Ishikawa (cell line): ENCODE results near the gene UGT3A1.
A peak's percentile ranks its signal among the peaks of the same experiment; 100 is the strongest.

Experiments used
- CEBPB ChIP-seq: IDR thresholded peaks from 2 replicates; pipeline ENCODE4 v1.6.1; 2012
- CREB1 ChIP-seq: IDR thresholded peaks from 2 replicates; pipeline ENCODE4 v1.6.1; 2012; ENCODE audit warnings: low read depth
- EGR1 ChIP-seq: IDR thresholded peaks from 2 replicates; pipeline ENCODE4 v1.6.1; 2012
- EP300 ChIP-seq: IDR thresholded peaks from 2 replicates; pipeline ENCODE4 v1.6.1; 2012; ENCODE audit warnings: borderline replicate concordance
- FOXM1 ChIP-seq: IDR thresholded peaks from 2 replicates; pipeline ENCODE4 v1.6.1; 2012; ENCODE audit warnings: low read depth, borderline replicate concordance
- NFIC ChIP-seq: IDR thresholded peaks from 2 replicates; pipeline ENCODE4 v1.6.1; 2012
- RAD21 ChIP-seq: IDR thresholded peaks from 2 replicates; pipeline ENCODE4 v1.6.1; 2012; ENCODE audit warnings: low read depth
- REST ChIP-seq: IDR thresholded peaks from 2 replicates; pipeline ENCODE4 v1.6.1; 2012; ENCODE audit warnings: low read depth, mild to moderate bottlenecking
- TAF1 ChIP-seq: IDR thresholded peaks from 2 replicates; pipeline ENCODE4 v1.6.1; 2012; ENCODE audit warnings: low read depth, mild to moderate bottlenecking
- TCF12 ChIP-seq: IDR thresholded peaks from 2 replicates; pipeline ENCODE4 v1.6.1; 2012; ENCODE audit warnings: low read depth
- TEAD4 ChIP-seq: IDR thresholded peaks from 2 replicates; pipeline ENCODE4 v1.6.1; 2012
- USF1 ChIP-seq: IDR thresholded peaks from 2 replicates; pipeline ENCODE4 v1.6.1; 2012
- YY1 ChIP-seq: IDR thresholded peaks from 2 replicates; pipeline ENCODE4 v1.6.1; 2012; ENCODE audit warnings: low read depth
- ZBTB7A ChIP-seq: IDR thresholded peaks from 2 replicates; pipeline ENCODE4 v1.6.1; 2012; ENCODE audit warnings: low read depth
- TF ChIP-seq, protein P1 (sequence below): IDR thresholded peaks from 2 replicates; pipeline ENCODE4 v1.6.1; 2012

UGT3A1 gene

GRCh38 chr5:35974570-35974969 lies 16.6 kb downstream of the UGT3A1 start:
- no peak for TF ChIP-seq USF1
- TF ChIP-seq RAD21, result no peak
- TF ChIP-seq YY1, result no peak
- TF ChIP-seq CEBPB, result no peak
- no peak for TF ChIP-seq TCF12
- TF ChIP-seq, protein P1, sequence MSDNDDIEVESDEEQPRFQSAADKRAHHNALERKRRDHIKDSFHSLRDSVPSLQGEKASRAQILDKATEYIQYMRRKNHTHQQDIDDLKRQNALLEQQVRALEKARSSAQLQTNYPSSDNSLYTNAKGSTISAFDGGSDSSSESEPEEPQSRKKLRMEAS, result no peak
- TF ChIP-seq NFIC, result no peak
- TF ChIP-seq EP300, result no peak
- no peak for TF ChIP-seq TEAD4
- TF ChIP-seq TAF1, result no peak
- TF ChIP-seq CREB1, result no peak
- no peak for TF ChIP-seq ZBTB7A
- no peak for TF ChIP-seq FOXM1
- no peak for TF ChIP-seq REST
- no peak for TF ChIP-seq EGR1

- TF ChIP-seq RAD21 (no peak), CREB1 (no peak), USF1 (no peak), REST (no peak), YY1 (no peak), TAF1 (no peak), EP300 (no peak), EGR1 (no peak), FOXM1 (no peak), TCF12 (no peak)
Observed at GRCh38 chr5:35971878-35972210, 19.3 kb downstream of the UGT3A1 start.

GRCh38 chr5:35971186-35971877 lies 19.9 kb downstream of the UGT3A1 start:
- TF ChIP-seq TCF12, result no peak
- TF ChIP-seq YY1, result no peak
- TF ChIP-seq, protein P1, result no peak
- TF ChIP-seq NFIC, result no peak
- TF ChIP-seq USF1, result no peak
- no peak for TF ChIP-seq CREB1

DNA sequence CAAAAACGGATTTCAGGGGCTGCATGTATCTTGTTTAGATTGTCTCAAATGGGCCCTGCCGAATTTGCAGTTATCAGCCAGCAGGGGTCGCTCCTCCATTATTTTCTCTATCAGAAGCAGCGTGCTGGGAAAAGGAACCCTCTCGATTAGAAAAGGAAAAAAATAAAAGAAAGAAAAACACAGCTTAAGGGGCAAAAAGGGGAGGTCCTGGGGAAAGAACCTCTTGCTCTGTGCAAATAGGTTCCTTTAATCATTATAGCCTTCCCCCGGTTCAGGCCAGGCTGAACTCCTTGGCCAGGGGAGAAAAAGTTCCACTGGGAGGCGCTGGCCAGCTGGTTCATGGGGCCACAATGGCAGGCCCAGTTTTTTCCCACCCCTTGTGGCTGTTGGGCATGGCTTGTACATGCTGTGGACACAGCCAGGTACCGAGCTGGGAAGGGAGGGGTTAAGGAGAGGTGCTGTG lies 27.8 kb downstream of the UGT3A1 start:
- TF ChIP-seq TAF1 (no peak), NFIC (no peak), RAD21 (peak; percentile 48; the same call in 1 of the 2 replicates), CEBPB (no peak), FOXM1 (no peak)

- TF ChIP-seq TAF1, result no peak
- TF ChIP-seq, protein P1, result no peak
- TF ChIP-seq ZBTB7A, result no peak
- no peak for TF ChIP-seq YY1
- no peak for TF ChIP-seq REST
- TF ChIP-seq TEAD4, result no peak
Observed at GRCh38 chr5:35960328-35960727, 30.9 kb downstream of the UGT3A1 start.
